Measurements from ENCODE around the gene NDUFAF5.

- TF ChIP-seq YY1 (IDR thresholded peaks at IDR 0.05; ENCODE audit: insufficient read depth, insufficient read length): no peak
- TF ChIP-seq ZNF274 (IDR thresholded peaks at IDR 0.05; ENCODE audit: low read depth, low read length): no peak
Measured at GRCh38 chr20:13786143-13786828, 1.5 kb downstream of the NDUFAF5 start.
